GM12891 (cell line): ENCODE measurements around the gene RALGAPA2.

Experiments used
- POLR2A ChIP-seq: IDR thresholded peaks from 2 replicates; pipeline ENCODE4 v1.6.1; 2011; ENCODE audit warnings: low read depth, low read length, control low read depth
- POLR2AphosphoS5 ChIP-seq: IDR thresholded peaks from 2 replicates; pipeline ENCODE4 v1.6.1; 2011; ENCODE audit warnings: low read depth, low read length, control low read depth
- SPI1 ChIP-seq: IDR thresholded peaks from 2 replicates; pipeline ENCODE4 v1.6.1; 2011; ENCODE audit warnings: low read depth, low read length, control low read depth
- TAF1 ChIP-seq: IDR thresholded peaks from 2 replicates; pipeline ENCODE4 v1.6.1; 2011; ENCODE audit warnings: low read depth, low read length, control low read depth

- TF ChIP-seq TAF1 (no peak), POLR2AphosphoS5 (no peak), POLR2A (no peak), SPI1 (no peak)
These were observed 347.6 kb downstream of the RALGAPA2 start for GRCh38 chr20:20364593-20365479.
